HG03025 (cell line): Measurements from ENCODE around the gene GALNT7.
A peak's percentile ranks its signal among the peaks of the same experiment; 100 is the strongest.

Source experiments
- ATAC-seq: cut with Tn5 transposase; IDR thresholded peaks from one replicate; pipeline ENCODE4 v1.9.1; 2021; ENCODE audit warnings: mild to moderate bottlenecking, moderate library complexity; ENCODE audit not compliant: unreplicated experiment, low FRiP score

GALNT7 gene

GRCh38 chr4:173230062-173230461, 61.5 kb downstream of the GALNT7 start:
- no peak for ATAC-seq

- no peak for ATAC-seq
Observed at GRCh38 chr4:173231916-173232315, 63.3 kb downstream of the GALNT7 start.

- ATAC-seq = no peak
Observed at GRCh38 chr4:173233857-173234256, 65.2 kb downstream of the GALNT7 start.

- ATAC-seq = no peak
Observed at GRCh38 chr4:173235050-173235449, 66.4 kb downstream of the GALNT7 start.

- no peak for ATAC-seq
Observed at GRCh38 chr4:173236301-173236700, 67.7 kb downstream of the GALNT7 start.

- no peak for ATAC-seq
Observed at GRCh38 chr4:173237152-173237551, 68.5 kb downstream of the GALNT7 start.

- no peak for ATAC-seq
Observed at GRCh38 chr4:173237762-173238161, 69.2 kb downstream of the GALNT7 start.

GRCh38 chr4:173240696-173241095, 72.1 kb downstream of the GALNT7 start:
- ATAC-seq = no peak

- ATAC-seq = no peak
Observed at GRCh38 chr4:173242466-173243250, 74.0 kb downstream of the GALNT7 start.

GRCh38 chr4:173243321-173243720, 74.7 kb downstream of the GALNT7 start:
- ATAC-seq = no peak

- peak; percentile 72 for ATAC-seq
Observed at GRCh38 chr4:173243917-173244658, 75.5 kb downstream of the GALNT7 start.

GRCh38 chr4:173245952-173246351, 77.3 kb downstream of the GALNT7 start:
- ATAC-seq = no peak

- ATAC-seq = no peak
Observed at GRCh38 chr4:173246719-173247118, 78.1 kb downstream of the GALNT7 start.

- no peak for ATAC-seq
Observed at GRCh38 chr4:173247321-173247720, 78.7 kb downstream of the GALNT7 start.

GRCh38 chr4:173248690-173249089, 80.1 kb downstream of the GALNT7 start:
- ATAC-seq = no peak

GRCh38 chr4:173252024-173252935, 83.7 kb downstream of the GALNT7 start:
- no peak for ATAC-seq

- ATAC-seq = no peak
Observed at GRCh38 chr4:173253561-173253960, 85.0 kb downstream of the GALNT7 start.

- no peak for ATAC-seq
Observed at GRCh38 chr4:173254646-173255045, 86.0 kb downstream of the GALNT7 start.

- ATAC-seq = no peak
Observed at GRCh38 chr4:173256825-173257224, 88.2 kb downstream of the GALNT7 start.

- ATAC-seq = peak; percentile 93
Observed at GRCh38 chr4:173257732-173258717, 89.4 kb downstream of the GALNT7 start.
